GM18526 (cell line): ENCODE measurements around the gene C3orf62.

Experiments
- POLR2A ChIP-seq: IDR thresholded peaks from 3 replicates; pipeline ENCODE4 v1.6.1; 2011; ENCODE audit not compliant: insufficient read length; ENCODE audit errors: extremely low read depth

The C3orf62 gene

DNA sequence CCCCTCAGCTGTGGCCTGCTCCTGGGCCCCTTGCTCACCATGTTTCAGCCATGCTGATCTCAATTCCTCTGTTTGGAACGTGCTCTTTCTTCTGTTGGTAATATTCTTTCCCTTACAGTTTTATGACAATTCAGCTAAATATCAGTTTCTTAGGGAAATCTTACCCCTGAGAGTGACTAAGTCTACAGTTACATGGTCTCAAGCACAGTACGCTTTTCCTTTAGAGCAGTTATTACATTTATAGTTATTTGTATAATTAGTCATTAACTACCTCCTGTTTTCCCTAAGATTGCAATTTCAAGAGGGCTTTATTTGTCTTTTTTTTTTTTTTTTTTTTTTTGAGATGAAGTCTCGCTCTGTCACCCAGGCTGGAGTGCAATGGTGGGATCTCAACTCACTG is 23.5 kb downstream of the C3orf62 start:
- TF ChIP-seq POLR2A: no peak

DNA sequence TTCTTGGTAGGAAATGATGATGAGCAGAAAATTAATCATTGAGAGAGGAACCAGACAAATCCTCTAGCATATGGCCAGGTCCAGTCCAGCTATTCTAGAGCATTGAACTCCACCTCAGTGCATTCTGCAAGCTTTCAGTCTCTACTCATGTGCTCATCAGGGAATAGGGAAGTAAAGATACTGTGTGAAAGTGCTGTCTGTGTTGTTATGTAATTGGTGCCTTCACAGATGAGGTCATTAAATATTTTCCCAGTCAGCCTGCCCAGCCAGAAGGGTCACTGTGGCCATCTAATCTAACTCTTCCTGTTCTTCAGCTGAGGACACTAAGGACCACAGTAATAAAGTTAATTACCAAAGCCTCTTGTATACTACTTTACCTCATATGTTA is 28.2 kb downstream of the C3orf62 start:
- TF ChIP-seq POLR2A: no peak

DNA sequence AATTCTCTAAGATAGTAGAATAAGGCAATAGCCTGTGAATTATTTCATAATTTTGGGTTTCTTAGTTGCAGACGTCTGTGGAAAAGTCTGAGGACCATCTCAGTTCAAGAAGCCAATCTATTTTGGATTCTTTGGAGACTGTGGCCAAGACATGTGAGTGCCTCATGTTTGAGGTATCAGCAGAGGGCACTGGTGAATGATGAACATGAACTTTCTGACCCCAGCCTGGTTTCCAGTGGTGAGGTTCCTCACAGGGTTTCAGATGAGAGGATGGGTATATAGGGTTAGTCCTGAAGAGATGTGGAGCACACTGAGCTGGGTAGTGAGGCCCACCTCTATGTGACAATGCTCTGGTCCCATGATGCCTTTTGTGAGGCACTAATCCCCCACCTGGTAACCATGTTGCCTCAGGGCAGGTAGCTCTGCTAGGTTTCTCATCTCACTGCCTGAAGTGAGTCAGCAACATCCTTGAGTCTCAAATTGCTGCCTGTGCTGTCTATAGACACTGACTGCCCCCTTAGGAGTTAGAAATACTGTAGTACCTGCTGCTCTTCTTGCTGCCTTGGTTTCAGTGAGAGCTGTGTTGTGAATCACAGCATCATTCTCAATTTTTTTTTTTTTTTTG is 32.3 kb downstream of the C3orf62 start:
- TF ChIP-seq POLR2A: no peak

DNA sequence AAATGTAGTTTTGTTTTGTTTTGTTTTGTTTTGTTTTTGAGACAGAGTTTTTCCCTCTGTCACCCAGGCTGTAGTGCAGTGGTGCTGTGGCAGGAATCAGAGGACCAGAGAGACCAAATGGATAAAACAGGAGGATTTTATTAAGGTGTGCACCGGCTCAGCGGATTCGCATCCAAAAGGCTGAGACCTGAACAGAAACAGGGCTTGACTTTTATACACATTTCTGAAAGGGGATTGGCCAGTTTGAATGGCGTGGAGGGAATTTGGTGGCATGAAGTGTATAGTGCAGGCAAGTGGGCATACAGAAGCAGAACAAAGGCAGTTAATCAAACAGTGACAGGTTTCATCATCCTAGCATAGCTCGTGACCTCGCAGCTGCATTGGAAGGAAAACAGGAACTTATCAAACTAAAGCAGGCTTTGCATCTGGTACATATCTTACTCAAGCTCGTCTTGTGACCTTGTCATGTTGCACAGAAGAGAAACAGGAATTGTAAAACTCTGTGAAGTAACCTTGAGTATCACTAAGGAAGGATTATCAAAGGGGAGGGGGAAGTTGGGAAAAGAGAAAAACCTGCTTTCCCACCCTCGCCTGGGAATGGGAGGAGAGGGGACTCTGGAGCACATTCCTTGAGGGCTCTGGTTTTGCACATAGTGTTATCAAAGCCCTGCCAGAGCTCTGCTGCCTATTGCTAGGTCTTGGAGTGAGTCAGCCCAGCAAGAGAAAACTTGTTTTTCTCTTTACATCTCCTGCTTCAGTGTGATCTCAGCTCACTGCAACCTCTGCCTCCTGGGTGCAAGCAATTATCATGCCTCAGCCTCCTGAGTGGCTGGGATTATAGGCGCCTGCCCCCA is 38.5 kb downstream of the C3orf62 start:
- no peak for TF ChIP-seq POLR2A

DNA sequence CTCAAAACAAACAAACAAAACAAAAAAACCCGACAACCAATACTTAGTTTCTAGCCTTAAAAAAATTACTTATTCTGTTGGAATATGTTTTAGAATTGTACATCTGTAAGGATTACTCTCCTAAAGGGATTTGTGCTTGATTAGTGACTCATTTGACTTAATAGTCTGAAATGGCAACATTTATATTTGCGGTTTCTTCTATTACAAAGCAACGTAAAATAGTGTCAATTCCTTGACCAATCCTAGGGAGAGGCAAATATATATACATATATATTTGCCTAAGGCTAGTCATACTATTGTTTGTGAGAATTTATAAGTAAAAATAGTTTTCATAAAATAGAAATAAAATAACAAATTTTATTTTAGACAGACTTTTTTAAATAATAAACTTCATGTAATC is 39.7 kb downstream of the C3orf62 start:
- no peak for TF ChIP-seq POLR2A

DNA sequence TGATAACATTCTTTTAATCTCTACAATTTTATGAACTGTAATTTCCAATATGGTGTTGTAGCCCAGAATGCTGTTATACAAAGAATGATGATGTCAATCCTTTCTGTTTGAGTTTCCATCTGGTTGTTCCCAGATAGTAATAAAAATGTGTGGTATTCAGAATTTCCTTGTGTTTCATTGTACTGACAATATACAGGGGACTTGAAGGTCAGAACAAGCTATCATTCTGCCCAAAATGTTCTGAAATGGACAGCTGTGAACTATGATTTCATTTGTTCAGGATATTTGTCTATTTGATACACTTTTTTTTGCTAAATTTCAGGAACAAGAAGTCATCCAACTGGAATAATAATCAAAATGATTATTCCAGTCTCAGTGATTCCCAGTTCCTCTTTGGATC is 40.8 kb downstream of the C3orf62 start:
- no peak for TF ChIP-seq POLR2A

DNA sequence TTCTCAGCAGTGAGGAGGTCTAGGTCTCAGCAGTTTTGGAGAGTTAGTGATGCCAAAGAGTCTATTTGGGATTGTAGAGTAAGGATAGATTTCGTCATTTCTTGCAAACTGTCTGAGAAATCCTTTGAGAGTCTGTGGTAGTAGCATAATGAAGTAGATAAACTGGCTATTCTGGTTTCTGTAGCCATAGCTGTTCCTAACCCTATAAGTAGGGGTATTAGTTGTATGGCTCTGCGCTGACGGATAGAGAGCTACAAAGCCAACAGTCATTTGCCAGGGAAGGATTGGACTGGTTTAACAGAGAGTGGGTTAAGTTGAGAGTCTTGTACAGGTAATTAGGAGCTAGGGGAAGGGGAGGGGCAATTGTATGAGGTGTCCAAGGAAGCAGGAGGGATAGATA is 55.0 kb downstream of the C3orf62 start:
- TF ChIP-seq POLR2A: no peak

DNA sequence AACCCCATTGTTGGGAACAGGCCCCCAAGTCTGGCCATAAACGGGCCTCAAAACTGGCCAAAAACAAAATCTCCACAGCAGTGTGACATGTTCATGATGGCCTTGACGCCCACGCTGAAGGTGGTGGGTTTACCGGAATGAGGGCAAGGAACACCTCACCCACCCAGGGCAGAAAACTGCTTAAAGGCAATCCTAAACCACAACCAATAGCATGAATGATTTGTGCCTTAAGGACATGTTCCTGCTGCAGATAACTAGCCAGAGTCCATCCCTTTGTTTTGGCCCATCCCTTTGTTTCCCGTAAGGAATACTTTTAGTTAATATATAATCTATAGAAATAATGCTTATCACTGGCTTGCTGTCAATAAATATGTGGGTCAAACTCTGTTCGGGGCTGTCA is 57.9 kb downstream of the C3orf62 start:
- no peak for TF ChIP-seq POLR2A
